Fibroblast of lung (primary cell): Measurements from ENCODE around the gene PDE8B. TPM values are rescaled to one million over a fixed set of nuclear protein-coding genes. Genes with fewer than 3 reads are reported as not detected.

Experiments used
- DNase-seq, 2 donors: peaks; one replicate each; pipeline versions ENCODE4 v3.0.0 to v3.0.0-alpha.2; 2010; ENCODE audit warnings: low read depth in 2 of 2
- H2AFZ ChIP-seq: 2 replicates; pipeline ENCODE4 v1.5.1; 2012; ENCODE audit warnings: low read length, control low read depth, inconsistent platforms
- H3K27ac ChIP-seq: 2 replicates; pipeline ENCODE4 v1.5.1; 2011; ENCODE audit warnings: low read length, control low read depth; ENCODE audit not compliant: insufficient read depth
- H3K27me3 ChIP-seq: 2 replicates; pipeline ENCODE4 v1.5.1; 2011; ENCODE audit warnings: mild to moderate bottlenecking, low read length; ENCODE audit not compliant: control insufficient read depth, insufficient read depth
- H3K36me3 ChIP-seq: 2 replicates; pipeline ENCODE4 v1.5.1; 2011; ENCODE audit warnings: low read length; ENCODE audit not compliant: control insufficient read depth, insufficient read depth
- H3K4me1 ChIP-seq: 2 replicates; pipeline ENCODE4 v1.5.1; 2011; ENCODE audit warnings: low read length; ENCODE audit not compliant: control insufficient read depth, insufficient read depth; ENCODE audit errors: extremely low read depth
- H3K4me2 ChIP-seq: 2 replicates; pipeline ENCODE4 v1.5.1; 2011; ENCODE audit warnings: low read length, control low read depth; ENCODE audit not compliant: insufficient read depth; ENCODE audit errors: extremely low read depth
- H3K4me3 ChIP-seq, 4 experiments: fragments of 200-600 bp in 1 of 4; sonication (generic) in 1 of 4; replicated peaks in 1 of 4; 2 replicates each; pipeline ENCODE4 v1.5.1; 2011 to 2016; ENCODE audit warnings: low read length in 4 of 4, low read depth in 3 of 4, mild to moderate bottlenecking in 3 of 4, control low read depth in 2 of 4, inconsistent platforms in 1 of 4, mixed read lengths in 1 of 4; ENCODE audit not compliant: insufficient read depth in 1 of 4; ENCODE audit errors: control extremely low read depth in 1 of 4
- H3K79me2 ChIP-seq: 2 replicates; pipeline ENCODE4 v1.5.1; 2012; ENCODE audit warnings: mild to moderate bottlenecking, low read length, inconsistent platforms; ENCODE audit not compliant: control insufficient read depth, insufficient read depth
- H3K9ac ChIP-seq: 2 replicates; pipeline ENCODE4 v1.5.1; 2011; ENCODE audit warnings: mild to moderate bottlenecking, low read length, control low read depth; ENCODE audit not compliant: insufficient read depth
- H3K9me3 ChIP-seq: 2 replicates; pipeline ENCODE4 v1.5.1; 2012; ENCODE audit warnings: low read depth, low read length; ENCODE audit not compliant: control insufficient read depth, insufficient read depth
- H4K20me1 ChIP-seq: 2 replicates; pipeline ENCODE4 v1.5.1; 2011; ENCODE audit warnings: low read length; ENCODE audit not compliant: control insufficient read depth, insufficient read depth; ENCODE audit errors: extremely low read depth
- CTCF ChIP-seq, 2 donors: IDR thresholded peaks in 1 of 2; conservative IDR thresholded peaks in 1 of 2; 1 replicate in 1 of 2; 2 replicates in 1 of 2; pipeline ENCODE4 v1.5.1; 2011 to 2012; ENCODE audit warnings: low read length in 2 of 2, control low read depth in 1 of 2, inconsistent platforms in 1 of 2, low read depth in 1 of 2, mild to moderate bottlenecking in 1 of 2
- EZH2 ChIP-seq: IDR thresholded peaks from 2 replicates; pipeline ENCODE4 v1.5.1; 2012; ENCODE audit warnings: low read length, control low read depth, mild to moderate bottlenecking; ENCODE audit errors: missing control alignments
- polyA plus RNA-seq, 2 donors: library from polyadenylated mRNA; depleted of rRNA in 1 of 2; stranded (reverse) in 1 of 2; unstranded in 1 of 2; fragments of >200 nt; gene quantifications; 2 replicates each; pipeline ENCODE4 v1.2.1, GENCODE V29; 2011 to 2012; ENCODE audit warnings: missing spikeins in 1 of 2
- total RNA-seq: library from RNA; depleted of rRNA; stranded (reverse); fragments of >200 nt; gene quantifications from 2 replicates; pipeline ENCODE4 v1.2.1, GENCODE V29; 2014

The PDE8B gene
- total and polyA plus RNA-seq, 2 donors (not counting 1 experiment from before 2014, with no cell fraction given): 0.17 to 0.18 TPM

- H3K4me1 ChIP-seq: no peaks in the 10 kb centered on the region
- H2AFZ ChIP-seq: no peak overlapping the region
- no peak overlapping the region for H3K4me3 ChIP-seq
- no peaks in the 10 kb centered on the region for H3K36me3 ChIP-seq
- H3K4me2 ChIP-seq: no peak overlapping the region
- no peaks in the 10 kb centered on the region for H4K20me1 ChIP-seq
- no peak for TF ChIP-seq CTCF (conservative IDR thresholded peaks at IDR 0.05 in 1 of 2, IDR thresholded peaks at IDR 0.05 in 1 of 2; ENCODE audit: low read depth in 1 of 2, low read length in 2 of 2)
- TF ChIP-seq EZH2: no peak
- no peaks in the 10 kb centered on the region for H3K79me2 ChIP-seq
- DNase-seq: peak in 1 of 2 donors; percentile 29
- H3K9ac ChIP-seq: no peak overlapping the region
- no peak overlapping the region for H3K27ac ChIP-seq
- no peaks in the 10 kb centered on the region for H3K27me3 ChIP-seq
- H3K9me3 ChIP-seq: no peaks in the 10 kb centered on the region
Observed at GRCh38 chr5:77418601-77419581, 208.4 kb downstream of the PDE8B start.

GRCh38 chr5:77419644-77420582, 209.4 kb downstream of the PDE8B start:
- H3K27ac ChIP-seq: no peak overlapping the region
- H3K4me2 ChIP-seq: no peak overlapping the region
- no peak overlapping the region for H3K4me3 ChIP-seq
- H2AFZ ChIP-seq: no peak overlapping the region
- no peaks in the 10 kb centered on the region for H3K9me3 ChIP-seq
- no peak overlapping the region for H3K9ac ChIP-seq
- DNase-seq: no peak
- no peaks in the 10 kb centered on the region for H3K27me3 ChIP-seq
- H3K79me2 ChIP-seq: no peaks in the 10 kb centered on the region
- no peaks in the 10 kb centered on the region for H3K36me3 ChIP-seq
- TF ChIP-seq EZH2: no peak
- TF ChIP-seq CTCF (conservative IDR thresholded peaks at IDR 0.05 in 1 of 2, IDR thresholded peaks at IDR 0.05 in 1 of 2; ENCODE audit: low read depth in 1 of 2, low read length in 2 of 2): no peak
- no peaks in the 10 kb centered on the region for H4K20me1 ChIP-seq
- no peaks in the 10 kb centered on the region for H3K4me1 ChIP-seq

- no peaks in the 10 kb centered on the region for H3K79me2 ChIP-seq
- no peaks in the 10 kb centered on the region for H4K20me1 ChIP-seq
- no peaks in the 10 kb centered on the region for H3K27me3 ChIP-seq
- no peak for DNase-seq
- H3K4me2 ChIP-seq: no peak overlapping the region
- H3K9ac ChIP-seq: no peak overlapping the region
- H3K36me3 ChIP-seq: no peaks in the 10 kb centered on the region
- H3K4me1 ChIP-seq: no peaks in the 10 kb centered on the region
- H3K27ac ChIP-seq: no peak overlapping the region
- H3K9me3 ChIP-seq: no peaks in the 10 kb centered on the region
- H3K4me3 ChIP-seq: no peak overlapping the region
- H2AFZ ChIP-seq: no peak overlapping the region
- no peak for TF ChIP-seq EZH2
- TF ChIP-seq CTCF (conservative IDR thresholded peaks at IDR 0.05 in 1 of 2, IDR thresholded peaks at IDR 0.05 in 1 of 2; ENCODE audit: low read depth in 1 of 2, low read length in 2 of 2): no peak
Observed at GRCh38 chr5:77420940-77421339, 210.5 kb downstream of the PDE8B start.
